Tibial nerve (tissue), 4 donors: Measurements from ENCODE around the gene FGF14. TPM values are rescaled to one million over a fixed set of nuclear protein-coding genes. Genes with fewer than 3 reads are reported as not detected.

ENCODE experiments used
- DNase-seq, 2 donors: peaks; one replicate each; pipeline ENCODE4 v3.0.0-alpha.2; 2019; ENCODE audit warnings: low spot score in 2 of 2
- H3K27ac ChIP-seq, 4 donors: fragments of 200-600 bp; sonication (generic) in 3 of 4; one replicate each; pipeline ENCODE4 v1.5.1; 2017 to 2019; ENCODE audit warnings: mild to moderate bottlenecking in 1 of 4
- H3K27me3 ChIP-seq, 2 donors: fragments of 200-600 bp; sonication (generic) in 1 of 2; one replicate each; pipeline versions ENCODE4 v1.5.1 to v1.6.0; 2017 to 2019
- H3K36me3 ChIP-seq, 3 donors: fragments of 200-600 bp; sonication (generic); one replicate each; pipeline ENCODE4 v1.5.1; 2018 to 2019
- H3K4me1 ChIP-seq, 4 donors: fragments of 200-600 bp; sonication (generic) in 3 of 4; one replicate each; pipeline ENCODE4 v1.5.1; 2017 to 2019
- H3K4me3 ChIP-seq, 4 donors: fragments of 200-600 bp; sonication (generic) in 3 of 4; one replicate each; pipeline ENCODE4 v1.5.1; 2017 to 2019; ENCODE audit warnings: mild to moderate bottlenecking in 1 of 4, moderate library complexity in 1 of 4
- H3K9me3 ChIP-seq, 4 donors: fragments of 200-600 bp; sonication (generic) in 3 of 4; one replicate each; pipeline ENCODE4 v1.5.1; 2017 to 2019
- CTCF ChIP-seq, 5 experiments: fragments of 200-600 bp in 3 of 5; fragments of 450-650 bp in 2 of 5; sonication (generic) in 3 of 5; IDR thresholded peaks; one replicate each; pipeline ENCODE4 v1.5.1; 2016 to 2019; ENCODE audit warnings: antibody characterized with exemption in 5 of 5, mild to moderate bottlenecking in 3 of 5, moderate library complexity in 2 of 5
- EP300 ChIP-seq, 2 donors: sonication (generic); formaldehyde crosslinking; IDR thresholded peaks; one replicate each; pipeline ENCODE4 v1.6.1; 2017; ENCODE audit warnings: antibody characterized with exemption in 2 of 2, mild to moderate bottlenecking in 1 of 2
- POLR2A ChIP-seq, 2 donors: fragments of 450-650 bp; IDR thresholded peaks; one replicate each; pipeline ENCODE4 v1.6.1; 2017; ENCODE audit warnings: antibody characterized with exemption in 2 of 2, mild to moderate bottlenecking in 2 of 2, moderate library complexity in 2 of 2
- WGBS, 2 donors: methylation state at CpG; one replicate each; pipeline ENCODE4 v1.1.5; 2018; 5-methylcytosine and 5-hydroxymethylcytosine counted together
- total RNA-seq, 4 donors: library from RNA; depleted of rRNA; stranded (reverse); fragments of >200 nt; gene quantifications; one replicate each; pipeline ENCODE4 v1.1.0, GENCODE V29; 2016

The FGF14 gene
- total RNA-seq, 4 donors from 2014 or later: 0.20 to 2.1 (median 0.21) TPM; not detected in 1

- no peaks in the 10 kb centered on the region for H3K27me3 ChIP-seq
- no peak for DNase-seq
- peaks cover 0 to 2% (median 0%) of the 10 kb centered on the region in 4 donors for H3K4me1 ChIP-seq
- H3K4me3 ChIP-seq: no peak overlapping the region
- H3K9me3 ChIP-seq: no peaks in the 10 kb centered on the region
- H3K27ac ChIP-seq: no peak overlapping the region
- 60 to 70% methylated on average over 3 of the region's 3 CpGs for WGBS, 2 donors
- TF ChIP-seq EP300 (IDR thresholded peaks at IDR 0.05): no peak
- TF ChIP-seq POLR2A (IDR thresholded peaks at IDR 0.05): no peak
- no peak for TF ChIP-seq CTCF (IDR thresholded peaks at IDR 0.05)
- no peaks in the 10 kb centered on the region for H3K36me3 ChIP-seq
Measured at GRCh38 chr13:102327119-102327617, 74.7 kb downstream of the FGF14 start.

- 72 to 77% methylated on average over 2 of the region's 2 CpGs for WGBS, 2 donors
- no peak for DNase-seq
- TF ChIP-seq POLR2A (IDR thresholded peaks at IDR 0.05): no peak
- TF ChIP-seq CTCF (IDR thresholded peaks at IDR 0.05): no peak
- no peak for TF ChIP-seq EP300 (IDR thresholded peaks at IDR 0.05)
- no peaks in the 10 kb centered on the region for H3K9me3 ChIP-seq
- H3K27me3 ChIP-seq: no peaks in the 10 kb centered on the region
- no peak overlapping the region for H3K4me3 ChIP-seq
- H3K36me3 ChIP-seq: no peaks in the 10 kb centered on the region
- H3K4me1 ChIP-seq: peaks cover 0 to 2% (median 0%) of the 10 kb centered on the region in 4 donors
- H3K27ac ChIP-seq: no peak overlapping the region
Measured at GRCh38 chr13:102326381-102327118, 75.3 kb downstream of the FGF14 start.

- Histone ChIP-seq H3K4me1 (peaks cover 0 to 2% (median 0%) of the 10 kb centered on the region in 4 donors), H3K9me3 (no peaks in the 10 kb centered on the region), H3K4me3 (no peak overlapping the region), H3K36me3 (no peaks in the 10 kb centered on the region), H3K27ac (no peak overlapping the region), H3K27me3 (no peaks in the 10 kb centered on the region)
- 57 to 59% methylated on average over 5 of the region's 5 CpGs for WGBS, 2 donors
- DNase-seq: no peak
- TF ChIP-seq CTCF (IDR thresholded peaks at IDR 0.05): no peak
- no peak for TF ChIP-seq POLR2A (IDR thresholded peaks at IDR 0.05)
Measured at GRCh38 chr13:102325321-102325720, 76.5 kb downstream of the FGF14 start.

GRCh38 chr13:102323505-102323904, 78.3 kb downstream of the FGF14 start:
- no peaks in the 10 kb centered on the region for H3K27me3 ChIP-seq
- TF ChIP-seq CTCF (IDR thresholded peaks at IDR 0.05) (no peak), EP300 (IDR thresholded peaks at IDR 0.05) (no peak), POLR2A (IDR thresholded peaks at IDR 0.05) (no peak)
- DNase-seq: no peak
- H3K36me3 ChIP-seq: no peaks in the 10 kb centered on the region
- 61 to 71% methylated on average over 1 of the region's 1 CpG for whole genome bisulfite sequencing, 2 donors
- peaks cover 0 to 2% (median 0%) of the 10 kb centered on the region in 4 donors for H3K4me1 ChIP-seq
- no peak overlapping the region for H3K4me3 ChIP-seq
- H3K27ac ChIP-seq: no peak overlapping the region
- no peaks in the 10 kb centered on the region for H3K9me3 ChIP-seq

- H3K27ac ChIP-seq: no peak overlapping the region
- peaks cover 0 to 4% (median 0%) of the 10 kb centered on the region in 4 donors for H3K4me1 ChIP-seq
- H3K9me3 ChIP-seq: no peaks in the 10 kb centered on the region
- DNase-seq: no peak
- no peaks in the 10 kb centered on the region for H3K36me3 ChIP-seq
- H3K4me3 ChIP-seq: no peak overlapping the region
- WGBS, 2 donors: 87 to 94% methylated on average over 1 of the region's 1 CpG
- H3K27me3 ChIP-seq: no peaks in the 10 kb centered on the region
- TF ChIP-seq CTCF (IDR thresholded peaks at IDR 0.05): no peak
- no peak for TF ChIP-seq EP300 (IDR thresholded peaks at IDR 0.05)
- no peak for TF ChIP-seq POLR2A (IDR thresholded peaks at IDR 0.05)
Measured at GRCh38 chr13:102323012-102323411, 78.8 kb downstream of the FGF14 start.
